T-helper 1 cell treated with Interleukin-12 subunit alpha and Interleukin-12 subunit beta and Interleukin-4 antibody, amounts not matched to agents 30 ng/mL and 1 ng/mL, for 36 hours (primary cell): ENCODE data around the gene EHMT1. TPM values are rescaled to one million over a fixed set of nuclear protein-coding genes. Genes with fewer than 3 reads are reported as not detected.
"Not testable (repeated sequence)": the region's sequence is repeated elsewhere in the genome, so short reads cannot be mapped to it uniquely, and the experiment has no call there.

Experiments
- intact Hi-C: fragments of 100-400 bp; cut with micrococcal nuclease; formaldehyde crosslinking; loops from one replicate; pipeline ENCODE4 v1.15.1; 2024
- total RNA-seq: library from RNA; stranded (reverse); gene quantifications from 2 replicates; pipeline ENCODE4 v1.2.3, GENCODE V29; 2022

Gene EHMT1
- total RNA-seq, 1 donor from 2014 or later: 110 TPM

- intact Hi-C loops: not testable (repeated sequence)
These were observed 161.2 kb downstream of the EHMT1 start for GRCh38 chr9:137780031-137780430.

- intact Hi-C loops: no loop called here
These were observed 163.2 kb downstream of the EHMT1 start for GRCh38 chr9:137781906-137782585.

GRCh38 chr9:137783521-137783920 lies 164.7 kb downstream of the EHMT1 start:
- intact Hi-C loops: no loop called here

- intact Hi-C loops: no loop called here
These were observed 165.2 kb downstream of the EHMT1 start for GRCh38 chr9:137784046-137784445.

GRCh38 chr9:137784641-137785513 lies 166.1 kb downstream of the EHMT1 start:
- intact Hi-C loops: no loop called here

- intact Hi-C loops: no loop called here
These were observed 166.9 kb downstream of the EHMT1 start for GRCh38 chr9:137785704-137786161.

- intact Hi-C loops: no loop called here
These were observed 167.7 kb downstream of the EHMT1 start for GRCh38 chr9:137786511-137786920.

- intact Hi-C loops: no loop called here
These were observed 168.6 kb downstream of the EHMT1 start for GRCh38 chr9:137787381-137787780.

- intact Hi-C loops: no loop called here
These were observed 169.1 kb downstream of the EHMT1 start for GRCh38 chr9:137787786-137788505.

GRCh38 chr9:137788561-137789294 lies 169.9 kb downstream of the EHMT1 start:
- intact Hi-C loops: no loop called here

- intact Hi-C loops: no loop called here
These were observed 170.6 kb downstream of the EHMT1 start for GRCh38 chr9:137789295-137789895.

GRCh38 chr9:137791947-137792346 lies 173.1 kb downstream of the EHMT1 start:
- intact Hi-C loops: no loop called here

- intact Hi-C loops: no loop called here
These were observed 174.5 kb downstream of the EHMT1 start for GRCh38 chr9:137793196-137793841.

GRCh38 chr9:137795156-137795666 lies 176.4 kb downstream of the EHMT1 start:
- intact Hi-C loops: no loop called here

- intact Hi-C loops: no loop called here
These were observed 178.7 kb downstream of the EHMT1 start for GRCh38 chr9:137797206-137798120.

- intact Hi-C loops: no loop called here
These were observed 179.3 kb downstream of the EHMT1 start for GRCh38 chr9:137798142-137798541.

- intact Hi-C loops: no loop called here
These were observed 180.3 kb downstream of the EHMT1 start for GRCh38 chr9:137798901-137799629.

GRCh38 chr9:137799630-137799983 lies 180.8 kb downstream of the EHMT1 start:
- intact Hi-C loops: no loop called here
